Fibroblast of villous mesenchyme (primary cell): Measurements from ENCODE around the gene WFDC6. TPM values are rescaled to one million over a fixed set of nuclear protein-coding genes. Genes with fewer than 3 reads are reported as not detected.
A peak's percentile ranks its signal among the peaks of the same experiment; 100 is the strongest.
"Not testable (repeated sequence)": the region's sequence is repeated elsewhere in the genome, so short reads cannot be mapped to it uniquely, and the experiment has no call there.

Experiments
- DNase-seq: peaks from one replicate; pipeline ENCODE4 v3.0.0-alpha.2; 2010; ENCODE audit warnings: low read depth
- H3K4me3 ChIP-seq: 2 replicates; pipeline ENCODE4 v1.5.1; 2011; ENCODE audit warnings: low read depth, mild to moderate bottlenecking, low read length
- CTCF ChIP-seq: IDR thresholded peaks from 2 replicates; pipeline ENCODE4 v1.5.1; 2012; ENCODE audit warnings: low read depth, mild to moderate bottlenecking, low read length; ENCODE audit not compliant: insufficient read depth
- total RNA-seq: library from RNA; depleted of rRNA; stranded (reverse); fragments of >200 nt; gene quantifications from 2 replicates; pipeline ENCODE4 v1.2.3, GENCODE V29; 2012

The WFDC6 gene
- total RNA-seq, 1 donor, result not detected

DNA sequence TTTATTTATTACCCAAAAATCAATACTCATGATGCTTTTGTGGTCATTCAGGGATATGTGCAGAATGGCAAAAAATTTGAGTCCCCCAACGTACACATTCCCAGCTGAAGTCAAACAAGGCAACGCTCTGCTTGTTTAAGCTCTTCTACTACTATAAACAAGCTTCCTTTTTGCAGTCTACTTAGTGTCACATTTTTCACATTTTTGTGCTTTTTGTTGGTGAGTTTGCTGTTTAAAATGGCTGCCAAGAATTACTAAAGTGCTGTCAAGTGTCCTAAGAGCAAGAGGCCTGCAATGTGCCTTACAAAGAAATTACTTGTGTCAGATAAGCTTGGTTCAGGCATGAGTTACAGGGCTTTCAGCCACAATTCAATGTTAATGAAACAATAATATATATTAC lies 37.7 kb upstream of the WFDC6 start:
- no peak overlapping the region for H3K4me3 ChIP-seq
- no peak for TF ChIP-seq CTCF
- DNase-seq, result peak; percentile 16

DNA sequence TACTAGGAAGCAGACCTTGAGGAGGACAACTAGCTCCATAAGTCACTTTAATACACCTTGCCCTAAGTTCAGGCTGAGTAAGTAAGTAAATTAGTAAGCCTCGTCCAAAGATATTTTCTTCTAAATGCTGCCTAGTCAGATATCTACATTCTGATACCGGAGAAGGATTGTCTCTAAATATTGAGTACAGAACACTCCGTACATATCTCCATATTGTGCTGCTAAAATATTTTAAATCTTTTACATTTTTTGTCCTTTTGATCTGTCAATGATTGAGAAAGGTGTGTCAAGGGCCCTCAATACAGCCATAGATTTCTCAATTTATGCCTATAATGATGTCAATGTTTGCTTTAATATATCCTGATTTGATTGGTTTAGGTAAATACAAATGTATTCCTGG lies 36.6 kb upstream of the WFDC6 start:
- no peak for DNase-seq
- no peak overlapping the region for H3K4me3 ChIP-seq
- no peak for TF ChIP-seq CTCF

- not testable (repeated sequence) for DNase-seq, H3K4me3 ChIP-seq
Observed at GRCh38 chr20:45569650-45570049, 30.4 kb upstream of the WFDC6 start.

DNA sequence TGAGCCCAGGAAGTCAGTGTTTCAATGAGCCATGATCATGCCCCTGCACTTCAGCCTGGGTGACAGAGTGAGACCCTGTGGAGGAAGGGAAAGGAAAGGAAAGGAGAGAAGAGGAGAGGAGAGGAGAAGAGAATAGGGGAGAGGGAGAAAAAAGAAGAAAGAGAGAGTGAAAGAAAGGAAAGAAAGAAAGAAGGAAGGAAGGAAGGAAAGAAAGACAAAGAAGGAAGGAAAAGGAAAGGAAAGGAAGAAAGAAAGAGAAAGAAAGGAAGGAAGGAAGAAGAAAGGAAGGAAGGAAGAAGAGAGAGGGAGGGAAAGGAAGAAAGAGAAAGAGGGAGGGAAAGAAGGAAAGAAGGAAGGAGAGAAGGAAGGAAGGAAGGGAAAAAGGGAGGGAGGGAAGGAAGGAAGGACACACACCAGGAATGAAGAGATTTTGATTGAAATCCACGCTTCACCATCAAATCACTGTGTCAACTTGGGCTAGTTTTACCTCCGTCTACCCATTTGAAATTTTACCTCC lies 25.5 kb upstream of the WFDC6 start:
- TF ChIP-seq CTCF, result no peak
- DNase-seq, result no peak
- no peak overlapping the region for H3K4me3 ChIP-seq

GRCh38 chr20:45555198-45555597 lies 15.9 kb upstream of the WFDC6 start:
- no peak overlapping the region for H3K4me3 ChIP-seq
- no peak for TF ChIP-seq CTCF
- DNase-seq, result no peak

GRCh38 chr20:45552456-45552855 lies 13.2 kb upstream of the WFDC6 start:
- no peak for TF ChIP-seq CTCF

GRCh38 chr20:45550765-45551164 lies 11.5 kb upstream of the WFDC6 start:
- DNase-seq, result no peak
- TF ChIP-seq CTCF, result no peak
- H3K4me3 ChIP-seq, result no peak overlapping the region

More at GRCh38 chr20:45552456-45552855, 13.2 kb upstream of the WFDC6 start:
- no peak overlapping the region for H3K4me3 ChIP-seq
- DNase-seq, result no peak
